ENCODE results near the gene LINC01488. TPM values are rescaled to one million over a fixed set of nuclear protein-coding genes. Genes with fewer than 3 reads are reported as not detected.

LINC01488 gene
- total RNA-seq, 1 donor from 2014 or later, result not detected

DNA sequence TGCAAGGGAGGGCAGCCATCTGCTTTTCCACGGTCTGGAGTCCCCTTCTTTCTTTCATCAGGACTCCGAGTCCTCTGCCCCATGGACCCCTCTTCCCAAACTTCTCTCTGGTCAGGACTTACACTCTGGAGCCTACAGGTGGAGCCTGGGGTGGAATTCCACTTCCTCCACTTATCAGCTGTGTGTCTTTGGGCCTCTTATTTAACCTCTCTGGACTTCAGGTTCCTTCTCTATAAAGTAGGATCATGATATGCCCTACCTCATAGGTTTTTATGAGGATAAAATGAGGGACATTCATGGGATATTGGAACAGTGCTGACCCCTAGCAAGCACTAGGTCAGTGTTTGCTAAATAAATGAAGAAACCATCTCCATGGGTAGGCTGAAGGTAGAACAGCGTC lies 1.7 kb downstream of the LINC01488 start:
- DNase-seq (ENCODE audit: low read depth) (no peak), FAIRE-seq (no peak)
- H3K36me3 ChIP-seq (ENCODE audit: control insufficient read depth, insufficient read depth, low read length), result no peaks in the 10 kb centered on the region
- H3K4me3 ChIP-seq (ENCODE audit: low read depth, low read length), result no peak overlapping the region
- TF ChIP-seq, protein P1, sequence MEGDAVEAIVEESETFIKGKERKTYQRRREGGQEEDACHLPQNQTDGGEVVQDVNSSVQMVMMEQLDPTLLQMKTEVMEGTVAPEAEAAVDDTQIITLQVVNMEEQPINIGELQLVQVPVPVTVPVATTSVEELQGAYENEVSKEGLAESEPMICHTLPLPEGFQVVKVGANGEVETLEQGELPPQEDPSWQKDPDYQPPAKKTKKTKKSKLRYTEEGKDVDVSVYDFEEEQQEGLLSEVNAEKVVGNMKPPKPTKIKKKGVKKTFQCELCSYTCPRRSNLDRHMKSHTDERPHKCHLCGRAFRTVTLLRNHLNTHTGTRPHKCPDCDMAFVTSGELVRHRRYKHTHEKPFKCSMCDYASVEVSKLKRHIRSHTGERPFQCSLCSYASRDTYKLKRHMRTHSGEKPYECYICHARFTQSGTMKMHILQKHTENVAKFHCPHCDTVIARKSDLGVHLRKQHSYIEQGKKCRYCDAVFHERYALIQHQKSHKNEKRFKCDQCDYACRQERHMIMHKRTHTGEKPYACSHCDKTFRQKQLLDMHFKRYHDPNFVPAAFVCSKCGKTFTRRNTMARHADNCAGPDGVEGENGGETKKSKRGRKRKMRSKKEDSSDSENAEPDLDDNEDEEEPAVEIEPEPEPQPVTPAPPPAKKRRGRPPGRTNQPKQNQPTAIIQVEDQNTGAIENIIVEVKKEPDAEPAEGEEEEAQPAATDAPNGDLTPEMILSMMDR (IDR thresholded peaks at IDR 0.05; ENCODE audit: insufficient read depth, low read length, severe bottlenecking), result no peak
- H3K27me3 ChIP-seq (ENCODE audit: control insufficient read depth, insufficient read depth, low read length), result peaks cover 2% of the 10 kb centered on the region

DNA sequence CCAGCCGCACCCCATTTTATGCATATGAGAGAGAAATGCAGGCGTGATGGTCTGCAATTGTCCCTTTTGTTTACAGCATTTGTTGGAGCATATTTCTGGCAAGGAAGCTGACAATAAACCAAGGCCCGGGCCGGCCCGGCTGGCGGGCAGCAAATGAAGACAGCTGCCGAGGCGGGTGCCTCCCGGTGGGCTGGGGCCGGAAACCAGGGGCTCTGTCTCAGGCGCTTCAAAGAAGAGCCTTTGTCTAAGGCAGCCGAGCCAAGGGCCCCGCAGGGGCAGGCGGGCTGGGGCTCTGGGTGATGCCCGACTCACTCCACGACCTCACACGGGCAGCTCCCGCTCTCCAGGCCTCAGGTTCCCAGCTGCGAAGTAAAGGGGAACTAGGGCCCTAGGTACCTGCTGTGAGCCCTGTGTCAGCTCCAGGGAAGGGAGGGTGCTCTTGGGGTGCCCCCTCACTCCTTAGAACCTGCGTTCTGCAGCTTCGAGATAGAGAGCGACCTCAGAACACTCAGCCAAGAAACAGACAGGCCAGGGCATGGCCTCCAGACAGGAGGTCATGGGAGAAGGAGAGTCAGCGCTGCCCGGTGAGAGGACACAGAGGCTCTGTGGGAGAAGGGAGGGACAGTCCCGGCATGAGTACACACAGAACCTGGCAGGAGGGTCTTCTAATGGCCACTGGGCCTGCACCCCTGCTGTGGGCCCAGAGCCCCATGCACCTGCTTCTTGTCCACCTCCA lies 2.4 kb downstream of the LINC01488 start:
- TF ChIP-seq, protein P1 (IDR thresholded peaks at IDR 0.05; ENCODE audit: insufficient read depth, low read length, severe bottlenecking), result no peak
- Histone ChIP-seq H3K36me3 (ENCODE audit: control insufficient read depth, insufficient read depth, low read length) (no peaks in the 10 kb centered on the region), H3K27me3 (ENCODE audit: control insufficient read depth, insufficient read depth, low read length) (peaks cover 2% of the 10 kb centered on the region), H3K4me3 (ENCODE audit: low read depth, low read length) (no peak overlapping the region)
- DNase-seq (ENCODE audit: low read depth), result no peak
- FAIRE-seq, result peak; percentile 40

DNA sequence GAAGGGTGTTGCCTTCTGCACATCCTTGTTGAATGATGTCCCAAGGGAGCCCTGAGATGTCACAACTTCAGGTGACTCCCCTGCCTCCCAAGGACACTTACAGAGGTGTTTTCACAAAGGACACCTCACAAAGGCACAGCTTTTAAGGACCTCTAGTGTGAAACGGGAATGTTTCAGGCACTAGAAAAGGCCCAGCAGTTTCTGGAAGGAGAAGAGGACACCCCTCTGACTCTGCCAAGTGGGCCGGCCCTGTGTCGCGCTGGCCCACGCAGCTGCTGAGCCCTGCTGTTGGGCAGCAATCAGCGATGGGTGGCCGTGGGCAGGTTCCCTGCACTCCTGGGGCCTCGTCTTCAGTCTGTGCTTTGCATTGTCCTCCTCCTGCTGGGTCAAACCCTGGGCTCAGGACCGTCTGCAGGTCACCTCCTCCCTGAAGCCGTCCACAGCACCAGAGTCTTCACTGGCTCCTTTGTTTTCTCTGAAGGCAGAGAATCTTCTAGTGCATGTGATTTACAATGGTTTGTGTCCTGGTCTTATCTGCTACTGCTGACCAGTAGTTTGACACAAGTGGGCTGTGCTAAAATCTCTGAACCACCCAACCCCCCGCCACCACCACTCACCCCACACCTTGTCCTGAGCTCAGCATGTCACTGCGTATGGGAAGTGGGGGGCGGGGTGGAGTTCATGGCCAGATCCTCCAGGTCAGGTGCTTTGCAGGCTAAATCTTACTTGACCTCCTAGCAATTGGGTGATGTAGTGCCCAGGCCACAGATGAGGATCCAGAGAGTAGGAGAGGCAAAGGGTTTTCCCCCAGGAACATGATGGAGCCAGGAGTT lies 3.2 kb downstream of the LINC01488 start:
- no peaks in the 10 kb centered on the region for H3K36me3 ChIP-seq (ENCODE audit: control insufficient read depth, insufficient read depth, low read length)
- H3K27me3 ChIP-seq (ENCODE audit: control insufficient read depth, insufficient read depth, low read length), result peaks cover 2% of the 10 kb centered on the region
- no peak overlapping the region for H3K4me3 ChIP-seq (ENCODE audit: low read depth, low read length)
- FAIRE-seq (no peak), DNase-seq (ENCODE audit: low read depth) (no peak)
- TF ChIP-seq, protein P1 (IDR thresholded peaks at IDR 0.05; ENCODE audit: insufficient read depth, low read length, severe bottlenecking), result no peak

DNA sequence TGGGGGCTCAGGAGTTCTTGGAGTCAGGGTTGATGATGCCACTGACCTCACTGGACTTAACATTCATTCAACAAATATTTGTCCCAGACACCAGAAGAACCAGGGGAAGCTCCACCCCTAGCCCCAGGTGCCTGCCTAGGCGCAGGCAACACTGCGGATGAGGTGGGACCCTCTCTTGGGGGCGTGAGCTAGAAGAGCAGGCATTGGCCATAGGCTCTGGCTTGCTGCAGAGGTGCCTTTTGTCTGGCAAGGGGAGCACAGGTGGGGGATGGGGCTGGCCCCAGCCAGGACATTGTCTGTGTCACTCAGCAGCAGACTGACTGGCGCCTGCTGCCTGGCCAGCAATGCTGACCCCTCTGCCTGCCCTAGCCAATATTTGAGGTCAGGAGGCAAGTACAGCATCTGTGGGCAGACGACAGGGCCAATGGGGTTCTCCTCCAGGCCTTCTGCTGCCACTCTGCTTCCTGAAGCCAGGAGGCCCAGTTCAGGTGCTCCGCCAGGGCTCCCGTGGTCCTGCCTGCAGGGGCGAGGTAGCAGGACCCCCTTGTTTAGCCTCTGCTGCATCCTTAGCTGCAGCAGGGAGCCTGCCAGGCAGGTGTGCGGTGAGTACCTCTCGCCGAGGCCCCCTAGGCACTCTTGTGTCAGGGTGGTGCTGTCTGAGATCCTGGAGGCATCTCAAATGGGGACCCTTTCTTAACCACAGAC lies 4.0 kb downstream of the LINC01488 start:
- Histone ChIP-seq H3K36me3 (ENCODE audit: control insufficient read depth, insufficient read depth, low read length) (no peaks in the 10 kb centered on the region), H3K27me3 (ENCODE audit: control insufficient read depth, insufficient read depth, low read length) (peaks cover 2% of the 10 kb centered on the region), H3K4me3 (ENCODE audit: low read depth, low read length) (no peak overlapping the region)
- TF ChIP-seq, protein P1 (IDR thresholded peaks at IDR 0.05; ENCODE audit: insufficient read depth, low read length, severe bottlenecking), result no peak
- FAIRE-seq (no peak), DNase-seq (ENCODE audit: low read depth) (no peak)

DNA sequence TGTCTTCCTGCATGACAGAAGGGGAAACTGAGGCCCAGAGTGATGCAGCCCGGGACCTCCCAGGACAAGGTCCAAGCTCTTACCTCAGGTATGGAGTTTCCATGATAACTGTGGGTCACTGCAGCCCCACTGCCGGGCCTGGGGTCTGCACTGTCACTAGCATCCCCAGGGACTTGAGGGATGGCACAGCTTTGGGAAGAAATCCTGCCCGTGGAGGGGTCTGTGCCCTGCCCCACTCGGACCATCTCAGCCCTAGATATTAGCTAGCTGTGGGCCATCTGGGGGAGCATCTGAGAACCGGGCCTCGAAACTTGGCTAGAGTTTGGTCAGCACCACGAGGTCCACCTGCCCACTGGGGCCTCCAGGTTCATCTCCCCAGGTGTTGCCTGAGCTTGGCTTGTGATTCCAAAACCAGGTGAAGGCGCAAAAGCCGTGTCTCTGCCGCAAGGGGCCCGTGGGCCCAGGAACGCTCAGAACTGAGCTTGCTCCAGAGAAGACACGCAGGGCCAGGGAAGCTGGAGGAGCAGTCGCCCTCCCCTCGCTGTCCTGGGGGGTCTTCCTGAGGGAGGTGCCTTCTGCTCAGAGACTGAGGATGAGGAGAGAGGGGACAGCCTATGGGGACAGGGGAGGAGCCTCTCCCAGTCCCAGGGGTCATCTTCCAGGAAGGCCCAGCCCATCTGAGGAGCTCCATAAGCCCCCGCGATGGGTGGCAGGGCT lies 4.8 kb downstream of the LINC01488 start:
- FAIRE-seq, result no peak

More for the DNA sequence above, 4.8 kb downstream of the LINC01488 start:
- TF ChIP-seq, protein P1 (IDR thresholded peaks at IDR 0.05; ENCODE audit: insufficient read depth, low read length, severe bottlenecking), result no peak
- no peak for DNase-seq (ENCODE audit: low read depth)
- Histone ChIP-seq H3K36me3 (ENCODE audit: control insufficient read depth, insufficient read depth, low read length) (no peaks in the 10 kb centered on the region), H3K27me3 (ENCODE audit: control insufficient read depth, insufficient read depth, low read length) (peaks cover 2% of the 10 kb centered on the region), H3K4me3 (ENCODE audit: low read depth, low read length) (no peak overlapping the region)
